ENCODE data around the gene OR4C6.
A peak's percentile ranks its signal among the peaks of the same experiment; 100 is the strongest.

OR4C6 gene

DNA sequence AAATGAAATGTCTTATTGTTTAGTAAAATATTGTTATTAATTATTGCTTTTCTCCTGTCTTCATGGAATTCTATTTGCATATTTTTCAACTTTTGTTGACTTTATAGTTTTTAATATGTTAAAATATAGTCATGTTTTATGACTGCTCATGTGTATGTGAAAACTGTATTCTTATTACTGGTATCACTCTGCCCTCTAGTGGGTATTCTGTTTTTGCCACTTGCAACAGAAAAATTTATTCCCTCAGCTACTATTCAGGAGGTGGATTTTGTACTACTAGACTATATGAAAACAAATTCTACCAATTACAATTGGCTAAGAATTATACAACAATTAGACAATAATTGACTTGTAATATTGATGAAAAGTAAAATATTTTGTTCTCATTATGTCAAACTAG, 45.0 kb downstream of the OR4C6 start:
- no peak overlapping the region for H3K4me3 Mint-ChIP-seq
- H3K9me3 Mint-ChIP-seq = peaks cover 63% of the 10 kb centered on the region
- DNase-seq = no peak
- no peaks in the 10 kb centered on the region for H3K27me3 Mint-ChIP-seq (ENCODE audit: low read depth, poor library complexity)
- no peaks in the 10 kb centered on the region for H3K36me3 Mint-ChIP-seq (ENCODE audit: low read depth)
- TF ChIP-seq, protein P1, sequence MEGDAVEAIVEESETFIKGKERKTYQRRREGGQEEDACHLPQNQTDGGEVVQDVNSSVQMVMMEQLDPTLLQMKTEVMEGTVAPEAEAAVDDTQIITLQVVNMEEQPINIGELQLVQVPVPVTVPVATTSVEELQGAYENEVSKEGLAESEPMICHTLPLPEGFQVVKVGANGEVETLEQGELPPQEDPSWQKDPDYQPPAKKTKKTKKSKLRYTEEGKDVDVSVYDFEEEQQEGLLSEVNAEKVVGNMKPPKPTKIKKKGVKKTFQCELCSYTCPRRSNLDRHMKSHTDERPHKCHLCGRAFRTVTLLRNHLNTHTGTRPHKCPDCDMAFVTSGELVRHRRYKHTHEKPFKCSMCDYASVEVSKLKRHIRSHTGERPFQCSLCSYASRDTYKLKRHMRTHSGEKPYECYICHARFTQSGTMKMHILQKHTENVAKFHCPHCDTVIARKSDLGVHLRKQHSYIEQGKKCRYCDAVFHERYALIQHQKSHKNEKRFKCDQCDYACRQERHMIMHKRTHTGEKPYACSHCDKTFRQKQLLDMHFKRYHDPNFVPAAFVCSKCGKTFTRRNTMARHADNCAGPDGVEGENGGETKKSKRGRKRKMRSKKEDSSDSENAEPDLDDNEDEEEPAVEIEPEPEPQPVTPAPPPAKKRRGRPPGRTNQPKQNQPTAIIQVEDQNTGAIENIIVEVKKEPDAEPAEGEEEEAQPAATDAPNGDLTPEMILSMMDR (IDR thresholded peaks at IDR 0.05) = peak; percentile 42
- H3K4me1 Mint-ChIP-seq = no peaks in the 10 kb centered on the region
- H3K27ac Mint-ChIP-seq = no peak overlapping the region

DNA sequence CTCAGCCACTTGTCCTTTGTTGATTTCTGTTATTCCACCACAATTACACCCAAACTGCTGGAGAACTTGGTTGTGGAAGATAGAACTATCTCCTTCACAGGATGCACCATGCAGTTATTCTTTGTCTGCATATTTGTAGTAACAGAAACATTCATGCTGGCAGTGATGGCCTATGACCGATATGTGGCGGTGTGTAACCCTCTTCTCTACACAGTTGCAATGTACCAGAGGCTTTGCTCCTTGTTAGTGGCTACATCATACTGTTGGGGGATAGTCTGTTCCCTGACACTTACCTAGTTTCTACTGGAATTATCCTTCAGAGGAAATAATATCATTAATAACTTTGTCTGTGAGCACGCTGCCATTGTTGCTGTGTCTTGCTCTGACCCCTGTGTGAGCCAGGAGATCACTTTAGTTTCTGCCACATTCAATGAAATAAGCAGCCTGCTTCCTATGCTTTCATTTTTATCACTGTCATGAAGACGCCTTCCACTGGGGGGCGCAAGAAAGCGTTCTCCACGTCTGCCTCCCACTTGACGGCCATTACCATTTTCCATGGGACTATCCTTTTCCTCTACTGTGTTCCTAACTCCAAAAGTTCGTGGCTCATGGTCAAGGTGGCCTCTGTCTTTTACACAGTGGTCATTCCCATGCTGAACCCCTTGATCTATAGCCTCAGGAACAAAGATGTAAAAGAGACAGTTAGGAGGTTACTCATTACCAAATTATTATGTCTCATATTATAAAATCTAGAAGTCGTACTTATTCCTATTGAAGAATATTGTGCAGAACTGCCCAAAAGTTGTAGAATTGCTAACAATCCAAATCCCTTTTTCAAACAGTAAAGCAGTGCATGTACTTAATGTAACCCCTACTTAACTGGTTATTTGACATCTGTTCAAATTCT, 53.2 kb downstream of the OR4C6 start:
- TF ChIP-seq, protein P1 (IDR thresholded peaks at IDR 0.05) = no peak
- peaks cover 58% of the 10 kb centered on the region for H3K9me3 Mint-ChIP-seq
- H3K27ac Mint-ChIP-seq = no peak overlapping the region
- no peaks in the 10 kb centered on the region for H3K36me3 Mint-ChIP-seq (ENCODE audit: low read depth)
- no peaks in the 10 kb centered on the region for H3K4me1 Mint-ChIP-seq
- no peaks in the 10 kb centered on the region for H3K27me3 Mint-ChIP-seq (ENCODE audit: low read depth, poor library complexity)
- H3K4me3 Mint-ChIP-seq = no peak overlapping the region
- no peak for DNase-seq
